ENCODE data around the gene WNT10A. TPM values are rescaled to one million over a fixed set of nuclear protein-coding genes. Genes with fewer than 3 reads are reported as not detected.

WNT10A gene
- polyA plus RNA-seq, 1 of the 3 experiments (the other 2 are of a cell fraction), result 0.02 TPM

GRCh38 chr2:218884519-218884918 lies 3.9 kb downstream of the WNT10A start (continued):
- TF ChIP-seq EZH2phosphoT487 (IDR thresholded peaks at IDR 0.05; ENCODE audit: borderline replicate concordance, low read depth) (no peak), FOSL2 (IDR thresholded peaks at IDR 0.05; ENCODE audit: borderline replicate concordance, low read depth) (no peak)

DNA sequence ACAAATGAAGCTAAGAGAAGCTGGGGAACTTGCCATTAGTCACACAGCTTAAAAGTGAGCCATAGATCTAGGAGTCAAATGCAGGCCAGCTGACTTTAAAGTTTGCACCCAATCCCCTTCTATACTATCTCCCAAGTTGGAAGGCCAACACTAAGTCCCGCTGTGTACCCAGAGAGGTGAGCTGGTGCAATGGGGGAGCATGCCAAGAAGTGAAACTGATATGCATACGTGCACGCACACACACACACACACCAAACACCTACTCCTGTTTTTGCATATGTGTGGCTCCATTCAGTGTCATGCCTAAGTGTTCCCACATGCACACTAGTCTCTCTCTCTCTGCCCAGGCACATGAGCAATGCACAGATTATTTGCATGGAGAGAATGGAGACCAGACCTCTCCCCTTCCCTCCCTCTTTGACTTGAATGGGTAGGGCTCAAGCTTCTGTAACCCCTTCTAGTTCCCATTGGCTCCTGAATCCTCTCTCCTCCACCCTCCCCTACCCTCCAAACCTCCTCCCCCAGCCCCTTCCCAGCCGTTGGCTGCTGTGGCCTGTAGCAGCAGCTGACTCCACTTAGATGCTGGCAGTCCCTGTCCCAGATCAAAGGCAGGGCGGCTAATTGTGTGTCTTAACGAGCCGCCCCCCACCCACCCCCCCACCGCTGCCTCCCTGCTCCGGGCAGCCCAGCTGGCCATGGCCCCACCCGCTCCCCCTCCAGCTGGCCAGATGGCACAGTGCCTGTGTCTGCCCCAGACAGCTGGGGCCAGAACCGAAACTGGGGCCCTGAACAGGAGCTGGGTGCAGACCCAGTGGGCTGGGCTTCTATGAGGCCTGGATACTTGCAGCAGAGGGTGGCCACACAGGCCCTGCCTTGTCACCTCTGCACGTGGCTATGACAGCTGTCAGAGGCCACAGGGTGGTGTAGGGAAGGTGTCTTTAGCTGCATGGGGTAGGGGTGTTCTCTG lies 5.6 kb downstream of the WNT10A start:
- H3F3A ChIP-seq (replicated peaks; ENCODE audit: insufficient read depth), result no peaks in the 10 kb centered on the region
- H4K20me1 ChIP-seq (ENCODE audit: insufficient read depth), result no peaks in the 10 kb centered on the region
- peaks cover 18% of the 10 kb centered on the region; the same call in 1 of the 2 replicates for H3K27me3 ChIP-seq (ENCODE audit: insufficient read depth)
- TF ChIP-seq MXI1 (IDR thresholded peaks at IDR 0.05; ENCODE audit: low read depth, low read length) (peak; percentile 100), RCOR1 (IDR thresholded peaks at IDR 0.05; ENCODE audit: low read length) (peak; percentile 24; the same call in 1 of the 2 replicates), CHD2 (IDR thresholded peaks at IDR 0.05; ENCODE audit: low read length, partially characterized antibody) (peak; percentile 44), SIN3A (IDR thresholded peaks at IDR 0.05; ENCODE audit: borderline replicate concordance, low read depth, low read length) (peak; percentile 25; the same call in 1 of the 2 replicates), FOXJ3 (CRISPR knock-in tag; IDR thresholded peaks at IDR 0.05) (0 out of 2 replicates have a peak, but pooled peaks have one; percentile 10), USF1 (IDR thresholded peaks at IDR 0.05; ENCODE audit: borderline replicate concordance, low read depth) (no peak), EZH2phosphoT487 (IDR thresholded peaks at IDR 0.05; ENCODE audit: borderline replicate concordance, low read depth) (no peak), FOSL2 (IDR thresholded peaks at IDR 0.05; ENCODE audit: borderline replicate concordance, low read depth) (no peak)
- TF ChIP-seq, protein P1, sequence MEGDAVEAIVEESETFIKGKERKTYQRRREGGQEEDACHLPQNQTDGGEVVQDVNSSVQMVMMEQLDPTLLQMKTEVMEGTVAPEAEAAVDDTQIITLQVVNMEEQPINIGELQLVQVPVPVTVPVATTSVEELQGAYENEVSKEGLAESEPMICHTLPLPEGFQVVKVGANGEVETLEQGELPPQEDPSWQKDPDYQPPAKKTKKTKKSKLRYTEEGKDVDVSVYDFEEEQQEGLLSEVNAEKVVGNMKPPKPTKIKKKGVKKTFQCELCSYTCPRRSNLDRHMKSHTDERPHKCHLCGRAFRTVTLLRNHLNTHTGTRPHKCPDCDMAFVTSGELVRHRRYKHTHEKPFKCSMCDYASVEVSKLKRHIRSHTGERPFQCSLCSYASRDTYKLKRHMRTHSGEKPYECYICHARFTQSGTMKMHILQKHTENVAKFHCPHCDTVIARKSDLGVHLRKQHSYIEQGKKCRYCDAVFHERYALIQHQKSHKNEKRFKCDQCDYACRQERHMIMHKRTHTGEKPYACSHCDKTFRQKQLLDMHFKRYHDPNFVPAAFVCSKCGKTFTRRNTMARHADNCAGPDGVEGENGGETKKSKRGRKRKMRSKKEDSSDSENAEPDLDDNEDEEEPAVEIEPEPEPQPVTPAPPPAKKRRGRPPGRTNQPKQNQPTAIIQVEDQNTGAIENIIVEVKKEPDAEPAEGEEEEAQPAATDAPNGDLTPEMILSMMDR (IDR thresholded peaks at IDR 0.05), result no peak
- TF ChIP-seq, protein P2, sequence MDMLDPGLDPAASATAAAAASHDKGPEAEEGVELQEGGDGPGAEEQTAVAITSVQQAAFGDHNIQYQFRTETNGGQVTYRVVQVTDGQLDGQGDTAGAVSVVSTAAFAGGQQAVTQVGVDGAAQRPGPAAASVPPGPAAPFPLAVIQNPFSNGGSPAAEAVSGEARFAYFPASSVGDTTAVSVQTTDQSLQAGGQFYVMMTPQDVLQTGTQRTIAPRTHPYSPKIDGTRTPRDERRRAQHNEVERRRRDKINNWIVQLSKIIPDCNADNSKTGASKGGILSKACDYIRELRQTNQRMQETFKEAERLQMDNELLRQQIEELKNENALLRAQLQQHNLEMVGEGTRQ (IDR thresholded peaks at IDR 0.05; ENCODE audit: borderline replicate concordance, low read depth, low read length), result no peak
- H3K9me3 ChIP-seq, result no peaks in the 10 kb centered on the region
- no peaks in the 10 kb centered on the region for H3K79me2 ChIP-seq (ENCODE audit: insufficient read depth)
- no peaks in the 10 kb centered on the region for H3K9me2 ChIP-seq
- no peak overlapping the region for H3K4me2 ChIP-seq
- no peak overlapping the region for H3K4me3 ChIP-seq (ENCODE audit: low read depth in 2 of 2, low read length in 1 of 2)
- peak; percentile 92 for DNase-seq
- peak overlapping the region in 1 of 2 experiments; percentile 77; a peak in 2 of 4 replicates for H3K27ac ChIP-seq (ENCODE audit: low read depth in 2 of 2, low read length in 1 of 2)
- WGBS (ENCODE audit: low lambda C conversion rate), result 38% methylated on average over 7 of the region's 12 CpGs
- no peak overlapping the region for H2AFZ ChIP-seq (ENCODE audit: low read depth)
- CTCF ChIA-PET, result interaction anchor here (1.1 to 22.5 kb wide), 12 partner anchors 6 to 529 kb away, joined by 3 to 795 read pairs (median 6); partner anchors contain the start of gene WNT10A
- H3K9ac ChIP-seq, result no peak overlapping the region
- POLR2A ChIA-PET, result interaction anchor here (1.4 to 1.7 kb wide), 2 partner anchors 25 to 76 kb away, joined by 7 to 8 read pairs; no protein-coding TSS in a partner anchor
- H3K36me3 ChIP-seq (replicated peaks in 1 of 2; ENCODE audit: control insufficient read depth in 1 of 2, insufficient read depth in 2 of 2, low read length in 1 of 2), result no peaks in the 10 kb centered on the region
- peaks cover 0 to 24% of the 10 kb centered on the region in 2 experiments; a peak in 1 of 4 replicates for H3K4me1 ChIP-seq (ENCODE audit: control insufficient read depth in 1 of 2, insufficient read depth in 2 of 2, low read depth in 1 of 2, low read length in 1 of 2)

All from SK-N-SH (cell line).